GM21825 (cell line): ENCODE measurements around the gene STRA6.
"Not testable (repeated sequence)": the region's sequence is repeated elsewhere in the genome, so short reads cannot be mapped to it uniquely, and the experiment has no call there.

Experiments used
- ATAC-seq: cut with Tn5 transposase; IDR thresholded peaks from one replicate; pipeline ENCODE4 v1.9.1; 2021; ENCODE audit warnings: mild to moderate bottlenecking, moderate library complexity; ENCODE audit not compliant: unreplicated experiment

STRA6 gene

DNA sequence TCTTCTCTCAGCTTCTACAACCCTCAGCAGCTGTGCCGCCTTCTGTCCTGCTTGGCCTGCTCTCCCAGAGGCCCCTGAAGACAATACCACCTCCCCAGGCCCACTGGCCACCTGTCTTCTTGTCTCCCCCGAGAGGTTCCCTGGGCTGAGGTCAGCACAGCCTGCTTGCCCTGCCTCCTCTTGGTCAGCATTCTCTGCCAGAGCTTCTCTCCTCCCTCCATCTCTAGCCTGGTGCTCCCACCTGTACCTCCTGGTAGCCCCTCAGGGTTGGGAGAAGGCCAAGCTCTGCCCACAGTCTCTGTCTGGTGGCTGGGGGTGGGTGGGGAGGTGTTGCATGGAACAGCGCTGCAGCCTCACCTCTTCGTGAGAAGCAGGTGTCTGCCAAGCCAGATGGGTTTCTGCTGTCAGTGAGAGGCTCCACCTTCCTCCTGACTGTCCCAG, 34.7 kb downstream of the STRA6 start:
- no peak for ATAC-seq

GRCh38 chr15:74165461-74165860, 37.1 kb downstream of the STRA6 start:
- ATAC-seq, result no peak

GRCh38 chr15:74162195-74162536, 40.4 kb downstream of the STRA6 start:
- ATAC-seq, result not testable (repeated sequence)

DNA sequence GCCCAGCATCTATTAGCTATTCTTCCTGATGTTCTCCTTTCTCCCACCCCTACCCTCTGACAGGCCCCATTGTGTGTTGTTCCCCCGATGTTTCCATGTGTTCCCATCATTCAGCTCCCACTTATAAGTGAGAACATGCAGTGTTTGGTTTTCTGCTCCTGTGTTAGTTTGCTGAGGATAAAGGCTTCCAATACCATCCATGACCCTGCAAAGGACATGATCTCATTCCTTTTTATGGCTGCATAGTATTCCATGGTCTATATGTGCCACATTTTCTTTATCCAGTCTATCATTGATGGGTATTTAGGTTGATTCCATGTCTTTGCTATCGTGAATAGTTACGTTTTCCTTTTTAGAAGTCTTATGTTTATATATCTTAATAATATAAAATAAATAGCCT, 42.2 kb downstream of the STRA6 start:
- ATAC-seq, result not testable (repeated sequence)

DNA sequence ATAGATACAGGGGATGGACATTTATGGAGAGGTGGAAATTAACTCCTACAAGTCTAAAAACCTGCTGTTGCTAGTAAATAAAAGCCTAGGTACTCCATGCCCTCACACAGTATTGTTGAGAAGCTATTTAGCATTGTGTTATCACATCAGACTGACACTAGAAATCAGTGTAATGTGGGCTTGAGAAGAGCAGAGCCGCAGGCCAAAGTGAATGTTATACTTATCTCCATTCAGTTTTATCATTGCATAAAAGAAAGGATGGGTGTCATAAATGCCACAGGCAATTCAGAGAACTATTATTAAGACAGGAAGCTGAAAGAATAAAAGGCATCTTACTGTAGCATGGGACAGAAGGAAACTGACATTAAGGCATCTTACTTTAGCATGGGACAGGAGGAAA, 42.8 kb downstream of the STRA6 start:
- ATAC-seq, result no peak

DNA sequence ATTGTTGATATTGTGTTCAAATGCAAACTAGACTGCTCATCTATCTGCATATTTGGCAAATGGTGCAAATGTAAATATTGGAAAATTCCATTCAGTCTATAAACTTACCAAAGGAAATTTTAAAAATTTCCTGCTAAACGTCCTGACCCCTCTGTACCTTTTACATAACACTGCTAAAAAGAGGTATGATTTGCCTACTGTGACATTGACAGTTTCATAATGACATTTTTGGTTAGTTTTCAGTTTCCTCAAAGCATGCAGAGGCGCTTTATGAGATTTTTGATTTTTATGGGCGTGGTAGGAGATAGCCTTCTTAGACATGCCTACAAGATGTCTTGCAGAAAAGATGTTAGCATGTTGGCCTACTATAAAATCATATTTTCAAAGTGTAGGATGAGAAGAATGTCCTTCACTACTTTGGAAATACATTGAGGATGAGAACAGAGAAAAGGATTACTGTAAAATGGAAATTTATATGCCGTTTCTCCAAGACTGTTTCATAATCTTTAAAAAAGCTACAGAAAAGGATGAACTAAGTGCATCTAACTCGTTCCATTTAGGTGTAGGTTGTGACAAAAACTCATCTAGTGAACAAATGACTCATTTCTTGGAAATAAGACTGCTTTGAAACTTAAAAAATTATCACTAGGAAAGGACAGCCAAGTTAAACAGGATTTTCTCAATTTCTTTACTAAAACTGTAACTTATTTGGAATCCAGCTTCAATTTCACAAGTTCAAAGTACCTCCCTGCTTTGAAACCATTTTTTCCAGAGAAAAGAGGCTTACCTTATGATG, 43.5 kb downstream of the STRA6 start:
- ATAC-seq, result peak; percentile 74

DNA sequence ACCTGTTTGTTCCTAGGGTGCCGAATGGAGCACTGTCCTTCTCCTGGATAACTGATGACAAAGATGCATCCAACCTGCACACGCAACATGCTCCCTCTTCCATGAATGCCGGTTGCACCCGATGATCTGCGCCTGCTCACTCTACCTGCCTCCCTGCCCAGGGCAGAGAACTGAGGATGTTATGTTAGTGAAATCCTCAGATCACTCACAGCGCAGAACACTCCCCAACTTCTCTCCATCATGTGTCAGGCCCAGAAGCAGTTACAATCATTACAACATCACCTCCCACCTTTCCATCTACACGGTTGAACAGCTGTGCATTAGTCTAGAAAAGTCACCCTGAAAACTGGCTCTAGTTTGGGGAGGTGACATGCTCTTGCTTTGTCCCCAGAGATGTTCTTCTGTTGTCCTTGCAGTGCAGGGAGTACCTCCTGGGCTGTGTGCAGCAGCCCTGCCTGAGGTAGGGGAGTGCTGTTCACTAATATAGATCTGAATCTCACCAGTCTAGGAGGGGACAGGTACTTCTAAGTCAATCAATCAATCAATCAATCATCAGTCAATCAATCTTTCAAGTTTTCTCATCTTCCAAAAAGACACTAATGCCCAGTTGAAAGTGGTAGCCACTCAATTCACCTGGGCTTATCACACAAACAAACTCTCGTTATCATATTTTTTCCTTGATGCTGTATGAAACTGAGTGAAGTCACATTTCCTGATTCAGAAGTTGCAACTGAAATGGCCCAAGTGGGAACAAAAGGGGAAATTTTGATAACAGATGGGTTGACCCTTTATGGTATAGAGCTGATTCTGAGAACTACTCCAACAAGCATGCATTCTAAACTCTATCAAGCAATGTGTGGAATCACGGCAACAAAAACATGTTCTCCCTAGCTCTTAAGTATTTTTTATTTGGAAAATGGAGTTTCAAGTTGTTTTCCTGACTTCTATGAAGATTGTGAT, 44.4 kb downstream of the STRA6 start:
- no peak for ATAC-seq

GRCh38 chr15:74156678-74157411, 45.7 kb downstream of the STRA6 start:
- ATAC-seq, result no peak

DNA sequence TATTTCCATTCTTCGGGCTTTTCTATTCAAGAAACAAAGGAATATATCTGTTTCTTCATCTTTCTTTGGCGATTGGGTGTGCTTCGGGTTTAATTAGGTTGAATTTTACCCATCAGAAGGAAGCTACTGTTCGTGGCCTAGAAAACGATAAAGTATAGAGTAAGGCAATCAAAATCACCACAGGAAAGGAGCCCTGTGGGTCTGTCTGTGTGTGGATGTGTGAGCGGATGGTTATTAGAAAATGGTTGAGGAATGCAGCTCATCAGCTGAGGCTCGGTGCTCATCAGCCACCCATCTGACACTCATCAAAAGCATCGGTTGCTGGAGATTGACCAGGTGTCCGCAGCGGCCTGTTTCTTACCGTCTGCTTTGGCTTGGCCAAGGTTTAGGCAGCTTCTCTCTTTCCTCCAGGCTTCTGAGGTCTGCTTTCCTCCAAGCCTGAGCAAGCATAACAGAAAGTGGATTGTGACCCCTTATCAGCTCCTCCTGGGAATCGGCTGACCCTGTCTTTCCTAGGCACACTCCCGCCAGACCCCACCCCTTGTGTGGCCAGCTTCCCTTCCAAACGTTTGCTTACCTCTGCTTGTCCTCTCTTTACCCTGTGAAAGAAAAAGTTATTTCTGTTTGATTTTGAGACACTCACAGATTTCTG, 46.7 kb downstream of the STRA6 start:
- ATAC-seq, result no peak

- no peak for ATAC-seq
These were observed 55.5 kb downstream of the STRA6 start for GRCh38 chr15:74147051-74147450.

DNA sequence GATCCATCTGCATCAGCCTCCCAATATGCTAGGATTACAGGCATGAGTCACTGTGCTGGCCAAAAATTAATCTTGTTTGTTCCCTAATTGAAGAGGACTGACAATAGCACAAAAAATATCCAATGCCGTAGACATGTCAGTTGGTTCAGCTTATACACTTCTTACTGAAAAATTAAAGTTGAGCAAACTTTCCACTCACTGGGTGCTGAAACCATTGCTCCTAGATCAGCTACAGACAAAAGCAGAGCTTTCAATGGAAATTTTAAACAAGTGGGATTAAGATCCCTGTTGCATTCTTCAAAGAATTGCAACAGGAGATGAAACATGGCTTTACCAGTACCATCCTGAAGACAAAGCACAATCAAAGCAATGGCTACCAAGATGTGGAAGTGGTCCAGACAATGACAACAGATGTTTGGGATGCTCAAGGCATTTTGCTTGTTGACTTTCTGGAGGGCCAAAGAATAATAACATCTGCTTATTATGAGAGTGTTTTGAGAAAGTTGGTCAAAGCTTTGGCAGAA, 56.2 kb downstream of the STRA6 start:
- ATAC-seq, result no peak

DNA sequence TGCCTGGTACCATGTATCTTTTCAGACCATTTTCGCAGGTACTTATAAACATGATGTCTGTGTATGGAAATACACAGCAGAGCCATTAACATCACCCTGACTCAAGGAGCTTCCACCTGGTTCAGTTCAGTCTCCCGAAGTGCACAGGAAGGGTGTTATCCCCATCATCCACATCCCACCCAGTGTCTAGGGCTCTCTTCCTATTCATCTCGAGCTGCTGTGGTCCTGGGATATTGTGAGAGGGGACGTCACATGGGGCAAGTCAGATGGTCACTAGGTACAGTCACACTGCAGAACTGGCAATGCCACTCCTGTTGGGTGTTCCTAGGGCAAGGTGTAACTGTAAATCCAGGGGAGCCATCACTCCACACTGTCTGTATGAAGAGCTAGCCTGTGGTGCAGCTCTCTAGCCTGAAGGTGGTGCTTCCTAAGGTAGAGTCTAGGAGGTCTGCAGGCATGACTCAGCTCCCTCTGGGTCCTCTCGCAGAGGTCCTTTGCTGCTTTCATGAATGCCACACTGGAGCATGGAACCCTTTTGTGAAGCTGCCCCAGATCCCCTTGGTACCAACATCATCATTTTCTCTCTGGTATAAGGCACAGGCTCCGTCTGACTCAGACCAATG, 58.3 kb downstream of the STRA6 start:
- no peak for ATAC-seq

- ATAC-seq, result no peak
These were observed 61.0 kb downstream of the STRA6 start for GRCh38 chr15:74141591-74141990.

GRCh38 chr15:74138642-74139041, 63.9 kb downstream of the STRA6 start:
- no peak for ATAC-seq

GRCh38 chr15:74137537-74137894, 65.1 kb downstream of the STRA6 start:
- ATAC-seq, result no peak

GRCh38 chr15:74136814-74137536, 65.6 kb downstream of the STRA6 start:
- no peak for ATAC-seq

DNA sequence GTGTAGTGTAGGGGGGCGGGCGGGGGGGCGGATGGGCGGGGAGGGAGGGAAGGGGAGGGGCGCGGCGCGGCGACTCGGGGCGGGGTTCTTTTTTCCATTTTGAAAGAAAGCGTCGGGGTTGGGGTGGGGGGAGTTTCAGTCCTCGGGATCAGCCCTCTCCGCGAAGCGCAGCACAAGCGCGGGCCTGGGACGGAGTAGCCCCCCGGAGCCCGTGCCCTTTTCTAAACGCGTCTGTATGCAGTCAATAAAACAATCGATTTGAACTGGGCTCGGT, 66.1 kb downstream of the STRA6 start:
- ATAC-seq, result no peak

- no peak for ATAC-seq
These were observed 67.5 kb downstream of the STRA6 start for GRCh38 chr15:74135041-74135565.

DNA sequence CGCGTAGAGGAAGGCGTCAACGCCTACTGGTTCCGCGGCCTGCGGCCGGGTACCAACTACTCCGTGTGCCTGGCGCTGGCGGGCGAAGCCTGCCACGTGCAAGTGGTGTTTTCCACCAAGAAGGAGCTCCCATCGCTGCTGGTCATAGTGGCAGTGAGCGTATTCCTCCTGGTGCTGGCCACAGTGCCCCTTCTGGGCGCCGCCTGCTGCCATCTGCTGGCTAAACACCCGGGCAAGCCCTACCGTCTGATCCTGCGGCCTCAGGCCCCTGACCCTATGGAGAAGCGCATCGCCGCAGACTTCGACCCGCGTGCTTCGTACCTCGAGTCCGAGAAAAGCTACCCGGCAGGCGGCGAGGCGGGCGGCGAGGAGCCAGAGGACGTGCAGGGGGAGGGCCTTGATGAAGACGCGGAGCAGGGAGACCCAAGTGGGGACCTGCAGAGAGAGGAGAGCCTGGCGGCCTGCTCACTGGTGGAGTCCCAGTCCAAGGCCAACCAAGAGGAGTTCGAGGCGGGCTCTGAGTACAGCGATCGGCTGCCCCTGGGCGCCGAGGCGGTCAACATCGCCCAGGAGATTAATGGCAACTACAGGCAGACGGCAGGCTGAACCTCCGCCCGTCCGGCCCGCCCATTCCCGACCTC, 68.1 kb downstream of the STRA6 start:
- ATAC-seq, result no peak
